HepG2 (cell line): ENCODE results near the gene ARF4. TPM values are rescaled to one million over a fixed set of nuclear protein-coding genes. Genes with fewer than 3 reads are reported as not detected.

ENCODE experiments used
- AGO1 ChIP-seq: fragments of 200-400 bp; formaldehyde crosslinking; IDR thresholded peaks from 2 replicates; pipeline ENCODE4 v1.6.1; 2017; ENCODE audit warnings: mild to moderate bottlenecking, low read depth, low read length, moderate library complexity; ENCODE audit not compliant: poor library complexity, severe bottlenecking
- ARHGAP35 ChIP-seq: sonication (generic); formaldehyde crosslinking; IDR thresholded peaks from 2 replicates; pipeline ENCODE4 v1.9.0; 2022; ENCODE audit warnings: mild to moderate bottlenecking, inconsistent platforms, moderate library complexity, missing genetic modification reagents, borderline replicate concordance
- KAT2B ChIP-seq: fragments of 150-350 bp; IDR thresholded peaks from 2 replicates; pipeline ENCODE4 v1.6.1; 2014; ENCODE audit warnings: low read depth, low read length, borderline replicate concordance
- KLF11 ChIP-seq: IDR thresholded peaks from 2 replicates; pipeline ENCODE4 v1.6.1; 2016; ENCODE audit warnings: missing compliant biosample characterization
- MBD4 ChIP-seq: IDR thresholded peaks from 2 replicates; pipeline ENCODE4 v1.6.1; 2012; ENCODE audit warnings: low read length, inconsistent platforms, borderline replicate concordance
- MTERF4 ChIP-seq: sonication (generic); formaldehyde crosslinking; IDR thresholded peaks from 2 replicates; pipeline ENCODE4 v1.8.0; 2023; ENCODE audit warnings: mild to moderate bottlenecking, missing genetic modification reagents
- MYC ChIP-seq: sonication (generic); formaldehyde crosslinking; IDR thresholded peaks from 2 replicates; pipeline ENCODE4 v1.9.0; 2021; ENCODE audit warnings: missing genetic modification reagents, borderline replicate concordance
- NRL ChIP-seq: sonication (generic); formaldehyde crosslinking; IDR thresholded peaks from 2 replicates; pipeline ENCODE4 v1.5.0; 2020; ENCODE audit warnings: missing genetic modification reagents, mild to moderate bottlenecking, moderate library complexity, borderline replicate concordance
- PHB2 ChIP-seq: fragments of 450-650 bp; IDR thresholded peaks from 2 replicates; pipeline ENCODE4 v1.6.1; 2018; ENCODE audit not compliant: partially characterized antibody
- RAD21 ChIP-seq: fragments of 450-650 bp; formaldehyde crosslinking; IDR thresholded peaks from 2 replicates; pipeline ENCODE4 v1.5.0; 2020; ENCODE audit warnings: mild to moderate bottlenecking
- RERE ChIP-seq: IDR thresholded peaks from 2 replicates; pipeline ENCODE4 v1.6.1; 2016; ENCODE audit warnings: low read depth, missing genetic modification reagents, missing compliant biosample characterization
- SATB2 ChIP-seq: sonication (generic); formaldehyde crosslinking; IDR thresholded peaks from 2 replicates; pipeline ENCODE4 v1.5.0; 2020; ENCODE audit warnings: missing genetic modification reagents
- SMARCE1 ChIP-seq: fragments of 450-650 bp; IDR thresholded peaks from 2 replicates; pipeline ENCODE4 v1.6.1; 2017; ENCODE audit warnings: borderline replicate concordance
- SP140L ChIP-seq: sonication (generic); formaldehyde crosslinking; IDR thresholded peaks from 2 replicates; pipeline ENCODE4 v1.4.0; 2020; ENCODE audit warnings: missing genetic modification reagents, borderline replicate concordance
- ZBTB1 ChIP-seq: sonication (generic); formaldehyde crosslinking; IDR thresholded peaks from 2 replicates; pipeline ENCODE4 v1.4.0; 2020; ENCODE audit warnings: missing genetic modification reagents, borderline replicate concordance
- ZBTB26 ChIP-seq: IDR thresholded peaks from 2 replicates; pipeline ENCODE4 v1.6.1; 2016; ENCODE audit warnings: missing compliant biosample characterization, missing genetic modification reagents, borderline replicate concordance
- ZFP36L2 ChIP-seq: sonication (generic); formaldehyde crosslinking; IDR thresholded peaks from 2 replicates; pipeline ENCODE4 v1.4.0; 2020; ENCODE audit warnings: missing genetic modification reagents
- ZFP41 ChIP-seq: sonication (generic); formaldehyde crosslinking; IDR thresholded peaks from 2 replicates; pipeline ENCODE4 v1.4.0; 2020; ENCODE audit warnings: mild to moderate bottlenecking, missing genetic modification reagents, borderline replicate concordance
- ZKSCAN8 ChIP-seq: IDR thresholded peaks from 2 replicates; pipeline ENCODE4 v1.6.1; 2016; ENCODE audit warnings: borderline replicate concordance, missing genetic modification reagents, missing compliant biosample characterization
- ZNF101 ChIP-seq: sonication (generic); formaldehyde crosslinking; IDR thresholded peaks from 2 replicates; pipeline ENCODE4 v1.4.0; 2020; ENCODE audit warnings: mild to moderate bottlenecking, low read depth, missing genetic modification reagents, borderline replicate concordance
- ZNF143 ChIP-seq: sonication (generic); formaldehyde crosslinking; IDR thresholded peaks from 2 replicates; pipeline ENCODE4 v1.4.0; 2020; ENCODE audit warnings: missing genetic modification reagents
- polyA plus RNA-seq, 8 experiments: library from polyadenylated mRNA; depleted of rRNA in 3 of 8; stranded (reverse) in 7 of 8; unstranded in 1 of 8; fragments of >200 nt; fragmentation: Illumina TruSeq in 4 of 8; extraction: Trizol in 4 of 8; gene quantifications; 2 replicates each; pipeline versions ENCODE4 v1.2.1 to v1.2.3, GENCODE V29; 2011 to 2016; ENCODE audit warnings: low read depth in 4 of 8, missing spikeins in 1 of 8, mixed read lengths in 1 of 8; ENCODE audit not compliant: insufficient read depth in 1 of 8
- total RNA-seq, 5 experiments: library from RNA; depleted of rRNA; stranded (reverse); fragments of >200 nt; fragmentation: Illumina TruSeq; extraction: Trizol; gene quantifications; 2 replicates each; pipeline ENCODE4 v1.2.3, GENCODE V29; 2016; ENCODE audit warnings: low read depth in 1 of 5

Gene ARF4
- total and polyA plus RNA-seq, 2 of the 13 experiments (the other 11 are each of a cell fraction or from before 2014, with no cell fraction given), result 184 to 250 TPM

- TF ChIP-seq RERE (CRISPR knock-in tag) (0 out of 2 replicates have a peak, but pooled peaks have one; percentile 21), ZKSCAN8 (CRISPR knock-in tag) (no peak; the same call in 1 of the 2 replicates), ZFP41 (CRISPR knock-in tag) (peak; percentile 85; the same call in 1 of the 2 replicates), KAT2B (no peak), KLF11 (peak; percentile 86; the same call in 1 of the 2 replicates), ZBTB26 (CRISPR knock-in tag) (no peak; the same call in 1 of the 2 replicates), ZFP36L2 (no peak), MTERF4 (no peak), PHB2 (no peak), SP140L (CRISPR knock-in tag) (peak; percentile 23; the same call in 1 of the 2 replicates), SMARCE1 (no peak), MYC (CRISPR knock-in tag) (peak; percentile 83), ARHGAP35 (CRISPR knock-in tag) (0 out of 2 replicates have a peak, but pooled peaks have one; percentile 20), ZNF101 (CRISPR knock-in tag) (peak; percentile 82; the same call in 1 of the 2 replicates), ZBTB1 (no peak), RAD21 (peak; percentile 29; the same call in 1 of the 2 replicates), SATB2 (CRISPR knock-in tag) (peak; percentile 29; the same call in 1 of the 2 replicates), NRL (no peak), ZNF143 (CRISPR knock-in tag) (peak; percentile 95), MBD4 (no peak), AGO1 (no peak)
Observed at GRCh38 chr3:57597127-57597923, at the start of gene ARF4 (continued).
